T-helper 2 cell (primary cell): ENCODE results near the gene CENPO.

Source experiments
- DNase-seq, 5 experiments: peaks; one replicate each; pipeline versions ENCODE4 v3.0.0 to v3.0.0-alpha.2; 2012 to 2022

Gene CENPO

GRCh38 chr2:24866946-24867345 lies 73.7 kb downstream of the CENPO start:
- no peak for DNase-seq

DNA sequence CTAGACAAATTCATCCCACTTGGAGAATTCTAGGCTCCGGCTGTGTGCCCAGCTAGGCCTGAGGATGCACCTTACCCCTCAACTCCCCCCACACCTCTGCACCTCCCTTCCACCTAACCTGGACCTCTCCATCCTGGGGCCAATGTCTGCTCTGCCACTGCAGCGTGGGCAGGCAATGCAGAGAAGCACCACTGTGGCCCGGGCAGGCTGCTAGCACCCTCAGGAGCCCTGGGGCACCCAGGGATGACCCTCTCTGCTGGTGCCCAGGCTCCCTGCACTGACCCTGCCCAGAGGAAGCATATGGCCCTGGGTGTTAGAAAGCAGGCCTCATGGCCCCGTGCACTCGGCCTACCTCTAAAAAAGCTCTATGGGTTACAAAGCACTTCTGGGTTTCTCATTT lies 77.2 kb downstream of the CENPO start:
- no peak for DNase-seq

GRCh38 chr2:24870891-24871705 lies 77.9 kb downstream of the CENPO start:
- DNase-seq, result no peak

- no peak for DNase-seq
Observed at GRCh38 chr2:24871852-24872333, 78.7 kb downstream of the CENPO start.
